Measurements from ENCODE around the gene DBH.

- no peak for TF ChIP-seq POLR2A (IDR thresholded peaks at IDR 0.05; ENCODE audit: low read depth, low read length)
- TF ChIP-seq POLR2AphosphoS5 (IDR thresholded peaks at IDR 0.05; ENCODE audit: low read depth, low read length): no peak
Observed at GRCh38 chr9:133665535-133665934, 29.4 kb downstream of the DBH start.

Data from GM12892 (cell line).